Glomerular endothelial cell (primary cell): ENCODE data around the gene PLPP7. TPM values are rescaled to one million over a fixed set of nuclear protein-coding genes. Genes with fewer than 3 reads are reported as not detected.

Experiments used
- DNase-seq: peaks from one replicate; pipeline ENCODE4 v3.0.0-alpha.2; 2011; ENCODE audit warnings: low read depth, low spot score; ENCODE audit errors: extremely low read depth
- total RNA-seq: library from RNA; depleted of rRNA; stranded (reverse); fragments of >200 nt; gene quantifications from 2 replicates; pipeline ENCODE4 v1.2.3, GENCODE V29; 2015

PLPP7 gene
- total RNA-seq, 1 donor from 2014 or later: 4.4 TPM

- DNase-seq: no peak
Measured at GRCh38 chr9:131302244-131303075, 12.9 kb downstream of the PLPP7 start.

GRCh38 chr9:131303381-131304321 lies 14.1 kb downstream of the PLPP7 start:
- DNase-seq: no peak

- DNase-seq: no peak
Measured at GRCh38 chr9:131304676-131305355, 15.3 kb downstream of the PLPP7 start.

- no peak for DNase-seq
Measured at GRCh38 chr9:131306397-131307004, 17.0 kb downstream of the PLPP7 start.

- no peak for DNase-seq
Measured at GRCh38 chr9:131307974-131308373, 18.5 kb downstream of the PLPP7 start.

GRCh38 chr9:131308452-131308851 lies 18.9 kb downstream of the PLPP7 start:
- no peak for DNase-seq

GRCh38 chr9:131308906-131309529 lies 19.5 kb downstream of the PLPP7 start:
- no peak for DNase-seq

GRCh38 chr9:131309530-131310276 lies 20.2 kb downstream of the PLPP7 start:
- no peak for DNase-seq

- DNase-seq: no peak
Measured at GRCh38 chr9:131310833-131311554, 21.5 kb downstream of the PLPP7 start.

GRCh38 chr9:131312246-131312645 lies 22.7 kb downstream of the PLPP7 start:
- DNase-seq: no peak

GRCh38 chr9:131312822-131313770 lies 23.6 kb downstream of the PLPP7 start:
- DNase-seq: no peak

- no peak for DNase-seq
Measured at GRCh38 chr9:131318231-131319085, 28.9 kb downstream of the PLPP7 start.

- no peak for DNase-seq
Measured at GRCh38 chr9:131319486-131319885, 30.0 kb downstream of the PLPP7 start.

GRCh38 chr9:131320031-131320685 lies 30.6 kb downstream of the PLPP7 start:
- DNase-seq: no peak

GRCh38 chr9:131323629-131324028 lies 34.1 kb downstream of the PLPP7 start:
- DNase-seq: no peak
